Mesenteric fat pad (tissue), 1 donor: ENCODE measurements around the gene PGC. TPM values are rescaled to one million over a fixed set of nuclear protein-coding genes. Genes with fewer than 3 reads are reported as not detected.

Source experiments
- DNase-seq: peaks from one replicate; pipeline ENCODE4 v3.0.0-alpha.2; 2020; ENCODE audit warnings: low spot score
- total RNA-seq: library from RNA; stranded (reverse); fragmentation: NEBNext Ultra II Directional; extraction: Animal tissue kit (Norgen Biotek cat#: 25700); gene quantifications from one replicate; pipeline ENCODE4 v1.2.1, GENCODE V29; 2021
- donor health status: DM: yes; HTN: yes; CAD: no.

The PGC gene
- total RNA-seq, 1 donor from 2014 or later: not detected

DNA sequence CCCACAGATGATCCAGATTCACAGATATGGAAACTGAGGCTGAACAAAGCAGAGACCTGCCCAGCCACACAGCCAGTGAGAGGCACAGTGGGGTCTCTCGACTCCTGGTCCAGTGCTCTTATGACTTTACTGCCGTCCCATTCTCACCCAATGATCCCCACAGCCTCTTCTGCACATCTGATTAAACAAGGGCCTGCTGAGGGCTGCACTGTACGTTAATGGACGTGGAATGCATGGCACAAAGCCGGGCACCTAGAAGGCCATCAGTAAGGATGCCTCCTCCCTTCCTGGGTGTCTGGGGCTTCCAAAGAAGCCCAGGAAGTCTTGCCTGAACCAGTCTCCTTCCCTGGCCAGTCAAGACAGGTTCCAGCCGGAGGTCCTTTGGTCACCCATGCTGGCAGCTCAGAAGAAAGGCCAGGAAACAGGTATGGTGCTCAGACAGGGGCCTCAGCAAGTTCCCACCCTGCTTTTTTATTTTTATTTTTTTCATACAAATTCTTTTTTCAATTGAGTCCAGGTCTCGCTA lies 15.6 kb downstream of the PGC start:
- DNase-seq: no peak

DNA sequence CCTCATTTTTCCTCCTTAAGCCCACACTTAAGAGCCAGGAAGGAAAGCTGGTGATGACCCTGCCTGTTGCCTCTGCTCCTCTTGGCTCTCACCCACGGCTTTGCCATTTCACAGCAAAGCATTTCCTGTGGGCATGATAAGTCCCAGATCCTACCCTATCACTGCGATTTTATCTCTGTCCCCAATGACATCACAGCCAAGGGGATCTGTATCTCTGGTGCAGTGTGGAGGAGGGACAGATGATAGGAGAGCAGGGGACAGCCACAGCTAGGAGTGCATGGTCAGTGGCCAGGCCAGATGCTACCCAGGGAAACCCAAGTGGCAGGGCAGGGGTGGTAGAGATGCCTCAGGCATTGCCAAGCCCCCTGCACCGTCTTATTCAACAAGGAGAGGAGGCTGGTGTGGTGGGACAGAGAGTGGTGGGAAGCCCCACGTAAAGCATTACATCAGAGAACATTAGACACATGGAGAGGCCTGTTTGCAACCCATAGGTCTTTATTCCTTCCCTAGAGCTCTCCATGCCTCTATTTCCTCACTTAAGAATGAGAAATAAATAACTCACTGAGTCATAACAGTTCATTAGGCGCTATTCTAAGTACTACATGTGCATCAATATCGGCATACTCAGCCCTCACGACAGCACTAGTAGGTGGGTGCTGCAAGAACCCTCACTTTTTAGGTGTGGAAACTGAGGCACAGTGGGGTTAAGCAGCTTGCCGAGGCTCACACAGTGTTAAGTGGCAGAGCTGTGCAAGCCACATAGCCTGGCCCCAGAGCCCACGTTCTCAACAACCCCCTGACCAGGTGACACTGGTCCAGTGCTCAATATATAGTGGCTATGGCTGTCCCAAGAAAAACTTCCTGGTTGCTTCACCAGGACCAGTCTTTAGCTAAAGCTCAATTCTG lies 16.4 kb downstream of the PGC start:
- DNase-seq: no peak

DNA sequence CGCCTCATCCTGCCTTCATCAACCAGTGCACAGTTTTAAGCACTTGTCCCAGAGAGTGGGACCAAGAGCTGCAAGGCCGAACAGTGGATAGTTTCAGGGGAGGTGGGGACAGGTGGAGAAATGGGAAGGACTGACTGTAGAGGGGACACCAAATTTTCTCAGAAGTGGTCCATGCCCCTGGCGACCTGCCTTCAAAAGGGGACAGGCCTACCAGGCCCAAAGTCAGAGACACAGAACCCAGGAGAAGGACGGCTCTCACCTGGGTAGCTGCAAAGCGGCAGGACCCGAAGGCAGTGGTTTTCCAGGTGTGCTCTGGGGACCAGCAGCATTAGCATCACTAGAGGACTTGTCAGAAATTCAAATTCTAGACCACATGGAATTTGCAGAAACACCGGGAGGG lies 17.6 kb downstream of the PGC start:
- DNase-seq: no peak

DNA sequence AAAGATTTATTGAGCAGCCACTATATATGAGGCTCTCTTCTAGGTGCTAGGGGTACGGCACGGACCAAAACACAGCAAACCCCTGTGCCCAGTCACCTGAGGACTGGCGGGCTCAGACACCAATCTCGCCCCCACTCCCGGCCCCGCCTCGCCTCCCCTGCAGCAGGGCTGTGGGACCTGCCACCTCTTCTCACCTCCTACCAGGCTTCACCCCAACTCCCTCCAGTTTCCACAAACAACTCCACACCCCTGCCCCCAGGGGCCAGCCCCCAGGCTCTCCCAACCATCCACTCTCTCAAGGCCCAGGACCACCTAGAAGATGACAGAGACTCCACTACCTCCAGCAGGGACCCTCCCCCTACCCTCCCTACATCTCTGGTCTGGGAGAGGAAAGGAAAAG lies 18.2 kb downstream of the PGC start:
- DNase-seq: no peak

DNA sequence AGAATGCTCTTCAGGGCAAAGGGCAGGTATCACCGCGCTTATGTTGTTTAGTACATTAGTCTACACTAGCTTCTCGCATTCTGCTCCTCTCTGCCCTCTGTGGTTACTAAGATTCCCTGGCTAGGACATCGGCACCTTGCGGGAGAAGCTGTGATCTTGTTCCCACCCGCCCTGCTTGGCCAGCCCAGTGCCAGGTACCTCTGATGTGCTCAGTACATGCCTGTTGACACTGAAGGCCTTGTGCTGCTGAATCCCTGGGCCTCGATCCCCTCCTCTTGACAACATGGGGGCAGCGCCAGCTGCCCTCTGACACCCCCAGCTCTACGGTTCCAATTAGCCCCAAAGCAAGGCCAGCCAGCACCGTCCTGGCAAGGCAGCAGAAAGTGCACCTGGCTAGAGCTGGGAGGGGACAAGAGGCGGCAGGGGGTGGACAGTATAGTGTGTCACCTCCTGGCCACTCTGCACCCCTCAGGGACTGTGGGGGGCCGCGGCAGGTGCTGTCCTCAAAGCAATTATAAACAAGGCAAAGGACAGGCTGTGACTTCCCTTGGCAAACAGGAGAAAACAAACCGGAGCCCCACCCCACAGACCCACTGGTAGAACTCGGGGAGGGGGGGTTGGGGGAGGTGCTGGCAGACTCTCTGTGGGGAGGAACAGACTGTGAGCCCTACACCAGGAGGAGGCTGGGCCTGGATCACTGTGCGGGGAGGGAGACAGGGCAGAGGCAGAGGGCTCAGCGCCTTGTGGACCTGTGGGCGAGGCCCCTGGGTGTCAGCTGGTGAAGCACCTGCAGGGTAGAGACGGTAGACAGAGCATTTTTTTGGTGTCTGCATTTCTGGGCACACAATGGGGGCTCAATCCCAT lies 18.9 kb downstream of the PGC start:
- no peak for DNase-seq

DNA sequence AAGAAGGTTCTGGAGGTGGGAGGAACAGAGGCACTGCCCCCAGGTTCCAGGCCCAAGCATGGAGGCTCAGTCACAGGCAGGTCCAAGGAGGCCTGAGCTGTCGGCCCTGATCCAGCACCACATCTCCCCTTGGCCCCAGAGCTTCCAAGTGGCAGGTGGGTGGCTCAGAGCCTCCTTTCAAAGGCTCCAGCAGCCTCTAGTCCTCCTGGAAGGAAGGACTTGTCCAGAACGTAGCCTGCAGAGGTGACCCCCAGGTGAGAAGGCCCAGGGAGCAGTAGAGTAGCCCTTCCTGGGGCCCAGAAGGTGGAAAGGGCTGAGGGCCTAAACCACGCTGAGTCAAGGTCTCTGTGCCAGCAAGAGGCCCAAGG lies 19.5 kb downstream of the PGC start:
- no peak for DNase-seq

DNA sequence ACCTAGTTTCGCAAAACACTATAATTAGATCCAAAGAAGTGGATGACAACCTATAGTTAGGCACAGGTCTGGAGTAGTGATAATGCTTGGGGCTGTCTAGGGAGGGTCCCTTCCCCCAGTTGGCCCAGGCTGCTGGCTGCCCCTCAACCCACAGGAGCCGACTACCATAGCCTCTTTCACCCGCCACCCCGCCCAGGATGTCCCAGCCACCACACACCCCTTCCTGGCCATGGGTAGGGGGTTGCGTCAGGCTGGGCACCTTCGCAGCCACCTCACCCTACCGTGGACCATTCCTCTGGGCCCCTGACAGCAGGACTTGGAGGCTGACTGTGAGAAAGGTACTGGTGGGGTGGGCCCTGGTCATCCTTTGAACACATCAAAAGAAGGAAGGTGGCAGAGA lies 20.3 kb downstream of the PGC start:
- no peak for DNase-seq

DNA sequence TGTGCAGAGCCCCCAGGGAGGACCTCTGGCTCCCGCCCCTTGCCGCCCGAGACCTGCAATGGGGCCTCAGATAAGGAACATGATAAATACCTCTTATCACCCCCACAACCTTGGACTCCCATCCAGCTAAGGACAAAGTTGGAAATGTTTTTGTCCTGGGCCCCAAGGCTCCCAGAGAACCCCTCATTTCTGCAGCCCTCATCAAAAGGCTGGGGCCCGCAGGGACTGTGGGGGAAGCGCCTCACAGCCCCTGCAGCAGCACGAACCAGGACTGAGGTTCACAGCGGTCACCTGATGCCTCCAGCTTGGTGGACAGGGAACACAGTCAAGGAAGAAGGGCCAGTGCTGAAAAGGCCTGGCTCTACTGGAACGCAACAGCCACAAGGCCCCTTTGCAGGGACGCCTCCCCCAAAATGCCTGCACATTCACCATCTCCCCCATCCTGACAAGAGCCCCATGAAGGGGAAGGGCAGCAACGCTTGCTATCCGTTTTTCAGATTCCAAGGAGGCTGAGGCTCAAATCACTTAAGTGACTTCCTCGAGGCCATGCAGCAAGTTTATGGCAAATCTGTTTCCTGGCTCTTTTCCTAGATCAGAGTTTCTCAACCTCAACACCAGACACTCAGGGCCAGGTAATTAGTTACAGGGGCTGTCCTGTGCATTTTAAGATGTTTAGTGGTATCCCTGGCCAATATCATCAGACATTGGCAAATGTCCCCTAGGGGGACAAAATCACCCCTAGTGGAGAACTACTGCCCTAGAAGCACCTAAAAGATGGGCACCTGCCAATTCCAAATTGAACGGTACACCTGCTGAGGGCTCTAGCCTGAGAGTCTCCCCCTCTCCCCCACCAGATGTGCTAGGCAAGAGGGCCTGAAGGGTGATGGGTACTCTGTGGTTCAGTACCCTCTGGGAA lies 22.4 kb downstream of the PGC start:
- no peak for DNase-seq

DNA sequence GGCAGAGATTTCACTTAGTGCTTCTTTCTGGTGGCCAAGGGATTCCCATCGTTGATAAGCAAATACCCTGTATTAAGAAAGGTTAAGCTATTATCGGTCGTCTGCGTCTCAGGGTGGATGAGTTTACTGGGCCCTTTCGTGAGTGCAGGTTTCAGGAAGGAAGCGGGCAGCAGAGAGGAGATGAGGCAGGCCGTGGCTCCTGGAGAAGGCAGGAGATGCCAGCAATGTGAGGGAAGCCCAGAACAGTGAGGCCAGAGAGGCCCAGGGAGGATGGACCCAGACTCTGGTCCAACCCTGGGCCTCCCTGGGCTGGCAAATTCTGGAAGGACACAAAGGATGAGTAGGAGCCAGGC lies 23.0 kb downstream of the PGC start:
- DNase-seq: no peak

DNA sequence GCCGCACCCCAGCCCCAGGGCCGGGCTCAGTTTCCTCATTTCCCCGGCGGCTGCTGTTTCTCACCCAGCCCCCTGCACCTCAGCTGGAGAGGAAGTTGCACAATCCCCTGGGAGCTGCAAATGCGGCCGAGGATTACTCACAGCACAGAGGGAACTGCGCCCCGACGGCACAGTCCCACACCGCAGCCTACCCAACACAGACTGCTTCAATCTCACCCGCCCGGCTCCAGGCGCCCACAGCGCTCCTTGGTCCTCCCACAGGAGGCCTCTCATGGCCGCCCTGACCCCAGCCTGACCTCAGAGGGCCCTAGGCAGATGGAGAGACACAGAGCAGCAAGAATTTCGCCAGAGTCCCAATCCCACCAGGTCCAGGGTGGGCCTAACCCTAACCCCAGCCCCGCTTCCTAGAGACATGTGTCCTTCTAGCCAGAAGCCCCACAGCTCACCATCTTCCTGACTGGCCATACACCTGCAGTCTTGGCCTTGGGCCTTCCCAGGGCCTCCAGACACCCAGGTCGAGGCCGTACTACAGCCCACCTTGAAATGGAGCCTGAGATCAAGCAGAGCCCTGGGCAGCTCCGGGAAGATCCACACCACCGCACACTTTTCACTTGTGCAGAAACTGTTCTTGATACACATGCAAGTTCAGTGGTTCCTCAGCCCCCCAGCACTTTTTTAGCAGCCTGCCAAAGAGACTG lies 23.5 kb downstream of the PGC start:
- peak; percentile 92 for DNase-seq

DNA sequence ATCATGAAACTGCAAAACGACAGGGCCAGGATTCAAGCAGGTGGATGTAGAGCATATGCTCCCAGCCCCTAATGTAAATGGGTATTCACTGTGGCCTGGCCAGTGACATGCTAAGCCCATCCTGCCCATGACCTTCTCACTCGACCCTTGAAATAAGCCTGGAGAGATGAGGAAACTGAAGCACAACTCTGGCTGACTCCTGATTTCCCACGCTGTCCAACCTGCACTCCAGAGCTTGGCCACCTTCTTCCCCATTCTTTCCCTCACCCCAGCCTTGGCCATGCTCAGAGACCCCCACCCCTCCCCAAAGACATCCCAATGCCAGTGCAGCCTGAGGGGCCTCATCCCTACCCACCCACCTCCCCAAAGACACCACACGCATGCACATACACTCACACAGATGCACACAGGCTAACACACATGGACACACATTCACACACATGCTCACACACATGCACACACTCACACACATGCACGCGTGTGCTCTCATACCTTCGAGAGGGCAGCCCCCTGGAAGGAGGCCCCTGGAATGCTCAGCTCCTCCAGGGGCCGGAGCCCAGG lies 24.1 kb downstream of the PGC start:
- DNase-seq: no peak

DNA sequence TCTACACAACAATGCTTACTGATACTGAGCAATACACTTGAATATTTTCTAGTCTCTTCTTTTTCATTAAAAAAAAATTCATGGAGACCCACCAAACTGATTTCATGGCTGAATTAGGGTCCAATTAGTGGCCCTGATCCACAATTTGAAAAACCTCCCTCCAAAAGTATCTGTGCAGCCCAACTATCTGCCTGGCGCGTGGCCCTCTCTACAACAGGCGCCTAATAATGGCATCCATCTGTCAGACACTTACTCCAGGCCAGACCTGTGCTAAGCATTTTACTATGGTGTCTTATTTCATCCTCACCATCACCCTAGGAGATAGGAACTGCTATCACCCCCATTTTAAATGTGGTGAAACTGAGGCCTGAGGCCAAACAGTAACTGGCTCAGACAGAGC lies 25.8 kb downstream of the PGC start:
- DNase-seq: no peak

DNA sequence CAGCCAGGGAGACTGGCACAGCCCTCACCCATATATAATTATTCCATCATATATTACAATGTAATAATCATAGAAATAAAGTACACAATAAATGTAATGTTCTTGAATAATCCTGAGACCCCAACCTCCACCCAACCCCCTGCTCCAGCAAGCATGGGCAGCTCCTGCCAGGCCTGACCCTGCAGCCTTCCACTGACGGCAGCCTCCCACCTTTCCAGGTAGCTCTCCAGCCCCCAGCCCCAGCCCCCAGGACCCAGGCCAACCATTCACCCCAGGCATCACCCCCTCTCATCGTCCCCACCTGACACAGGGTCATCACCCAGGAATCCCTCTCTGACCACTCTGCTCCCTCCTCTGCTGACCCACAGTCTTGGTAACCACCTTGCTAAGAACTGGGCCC lies 26.4 kb downstream of the PGC start:
- DNase-seq: no peak

DNA sequence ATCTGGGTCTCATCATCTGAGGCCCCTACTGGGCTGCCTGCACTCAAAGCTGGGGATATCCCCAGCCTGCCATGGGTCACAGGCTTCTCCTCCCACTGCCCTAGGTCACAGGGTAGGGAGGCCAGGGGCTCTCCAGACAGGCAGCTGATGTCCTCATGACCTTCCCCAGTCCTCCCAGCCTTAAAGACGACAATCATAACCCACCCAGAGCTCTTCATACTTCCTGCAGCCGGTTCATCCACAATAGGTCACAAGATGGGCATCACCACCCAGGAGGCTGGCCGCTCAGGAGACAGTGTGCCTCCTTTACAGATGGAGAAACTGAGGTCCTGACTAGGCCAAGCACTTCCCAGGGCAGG lies 27.0 kb downstream of the PGC start:
- DNase-seq: no peak

DNA sequence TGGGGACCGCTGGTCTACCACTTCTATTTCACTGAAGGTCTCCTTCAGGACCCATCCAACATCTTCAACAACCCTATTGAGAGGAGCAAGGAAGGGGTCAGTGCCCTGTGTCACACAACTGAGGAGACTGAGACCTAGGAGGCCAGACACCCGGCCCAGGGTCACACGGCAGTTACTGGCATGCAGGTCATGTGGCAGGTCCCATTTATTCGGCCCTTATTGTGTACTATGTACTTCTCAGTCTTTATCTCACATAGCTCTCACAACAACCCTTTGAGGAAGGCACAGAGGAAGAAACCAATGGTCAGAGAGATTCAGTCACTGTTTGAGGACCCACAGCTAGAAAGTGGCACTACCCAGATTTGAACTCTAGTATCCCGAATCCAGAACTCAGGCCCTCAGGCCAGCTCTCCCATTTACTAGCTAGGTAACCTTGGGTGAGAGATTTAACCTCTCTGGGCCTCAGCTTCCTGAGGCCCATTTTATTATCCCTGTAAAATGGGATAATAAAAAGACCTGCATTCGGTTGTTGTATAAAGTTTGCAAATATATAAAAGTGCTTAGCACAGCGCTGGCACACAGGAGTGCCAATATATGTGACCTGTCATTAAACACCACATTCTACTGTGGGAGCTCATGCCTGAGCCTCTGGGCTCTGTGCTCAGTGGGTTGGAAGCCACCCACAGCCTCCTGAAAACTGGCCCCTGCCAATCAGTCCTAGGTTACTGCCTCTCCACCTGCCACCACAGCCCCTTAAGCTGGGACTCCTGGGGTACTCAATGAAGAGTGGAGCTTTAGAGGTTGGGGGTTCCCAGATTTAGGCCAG lies 27.5 kb downstream of the PGC start:
- DNase-seq: no peak

DNA sequence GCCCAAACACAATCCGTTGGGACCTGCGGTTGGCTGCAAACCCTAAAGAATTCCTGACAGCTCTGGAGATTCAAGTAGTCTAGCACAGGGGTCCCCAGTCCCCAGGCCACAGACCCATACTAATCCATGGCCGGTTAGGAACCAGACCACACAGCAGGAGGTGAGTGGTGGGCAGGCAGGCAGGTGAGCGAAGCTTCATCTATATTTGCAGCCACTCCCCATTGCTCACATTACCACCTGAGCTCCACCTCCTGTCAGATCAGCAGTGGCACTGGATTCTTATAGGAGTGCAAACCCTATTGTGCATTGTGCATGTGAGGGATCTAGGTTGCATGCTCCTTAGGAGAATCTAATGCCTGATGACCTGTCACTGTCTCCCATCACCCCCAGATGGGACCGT lies 28.4 kb downstream of the PGC start:
- no peak for DNase-seq

DNA sequence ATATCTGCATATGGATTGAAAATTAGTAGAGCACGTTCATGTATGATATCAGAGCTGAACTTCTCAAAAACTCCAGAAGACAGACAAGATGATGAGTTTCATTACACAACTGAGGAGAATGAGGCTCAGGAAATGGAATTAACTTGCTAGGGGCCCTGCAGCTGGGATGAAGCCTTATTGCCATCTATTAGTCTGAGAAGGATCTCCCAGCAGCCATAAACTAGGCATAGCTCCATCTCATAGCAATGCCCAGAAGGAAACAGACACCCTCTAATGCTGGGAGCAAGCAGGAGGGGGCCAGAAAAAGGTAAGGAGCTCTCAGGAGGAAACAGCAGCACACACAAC lies 29.8 kb downstream of the PGC start:
- DNase-seq: no peak

DNA sequence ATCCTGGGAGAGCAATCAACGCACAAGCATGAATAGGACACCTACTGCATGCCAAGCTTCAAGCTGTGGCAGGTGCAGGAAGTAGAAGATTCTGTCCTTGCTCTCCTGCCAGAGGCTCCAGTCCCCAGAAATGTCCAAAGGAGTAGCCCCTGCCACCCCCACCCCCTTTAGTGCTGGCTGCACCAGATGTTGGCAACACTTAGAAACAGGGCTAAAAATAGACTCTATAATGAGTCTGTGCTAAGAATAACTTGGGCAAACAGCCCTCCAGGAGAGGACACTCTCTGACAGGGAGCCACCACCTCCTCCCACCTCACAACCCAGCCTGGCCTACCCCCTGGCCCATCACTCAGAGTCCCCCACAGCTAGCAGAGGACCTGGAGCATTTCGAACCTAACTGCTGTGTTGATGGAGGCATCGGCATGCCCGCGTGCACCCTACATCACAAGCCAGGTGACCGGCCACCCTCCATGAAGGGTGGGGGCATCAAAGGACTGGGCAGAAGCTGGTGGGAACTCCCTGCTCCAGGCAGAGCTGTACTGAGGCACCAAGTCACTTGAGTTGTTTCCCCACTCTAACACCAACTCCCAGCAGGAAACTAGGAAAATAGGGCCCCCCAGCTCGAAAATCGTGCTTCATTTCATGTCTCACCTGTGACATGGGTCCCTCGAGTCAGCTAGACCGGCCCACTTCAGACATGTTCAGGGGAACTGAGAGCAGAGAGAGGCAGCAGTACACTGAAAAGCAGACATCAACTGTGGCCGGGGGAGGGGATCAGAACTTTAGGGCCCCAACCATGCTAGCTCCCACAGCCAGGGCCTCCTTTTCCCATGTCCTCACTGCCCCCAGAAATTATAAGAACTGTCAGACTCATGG lies 30.4 kb downstream of the PGC start:
- no peak for DNase-seq
